NCI-H1417 treated with DMSO at 0.1 percent for 48 hours (cell line): Measurements from ENCODE around the gene CASP8AP2.
"Not testable (repeated sequence)": the region's sequence is repeated elsewhere in the genome, so short reads cannot be mapped to it uniquely, and the experiment has no call there.

Experiments
- DNase-seq: peaks from one replicate; lab custom pipeline; 2025; lab: John Stamatoyannopoulos, UW

Gene CASP8AP2

DNA sequence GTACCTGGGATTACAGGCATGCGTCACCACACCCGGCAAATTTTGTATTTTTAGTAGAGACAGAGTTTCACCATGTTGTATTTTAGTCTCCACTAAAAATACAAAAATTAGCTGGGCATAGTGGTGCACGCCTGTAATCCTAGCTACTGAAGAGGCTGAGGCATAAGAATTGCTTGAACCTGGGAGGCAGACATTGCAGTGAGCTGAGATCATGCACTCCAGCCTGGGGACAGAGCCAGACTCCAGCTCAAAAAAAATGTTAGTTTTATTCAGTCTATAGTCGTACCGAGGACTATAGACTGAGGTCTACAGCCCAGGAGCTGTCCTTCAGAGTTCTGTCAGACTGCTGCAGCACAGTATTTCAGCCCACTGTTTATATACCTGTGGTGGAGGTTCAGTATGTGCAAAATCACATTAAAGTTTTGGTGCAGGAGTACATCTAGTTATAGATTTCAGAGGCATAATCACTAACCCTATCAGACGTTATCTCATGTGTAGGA is 3.6 kb upstream of the CASP8AP2 start:
- no peak for DNase-seq

GRCh38 chr6:89828475-89828987 is 1.1 kb upstream of the CASP8AP2 start:
- not testable (repeated sequence) for DNase-seq

DNA sequence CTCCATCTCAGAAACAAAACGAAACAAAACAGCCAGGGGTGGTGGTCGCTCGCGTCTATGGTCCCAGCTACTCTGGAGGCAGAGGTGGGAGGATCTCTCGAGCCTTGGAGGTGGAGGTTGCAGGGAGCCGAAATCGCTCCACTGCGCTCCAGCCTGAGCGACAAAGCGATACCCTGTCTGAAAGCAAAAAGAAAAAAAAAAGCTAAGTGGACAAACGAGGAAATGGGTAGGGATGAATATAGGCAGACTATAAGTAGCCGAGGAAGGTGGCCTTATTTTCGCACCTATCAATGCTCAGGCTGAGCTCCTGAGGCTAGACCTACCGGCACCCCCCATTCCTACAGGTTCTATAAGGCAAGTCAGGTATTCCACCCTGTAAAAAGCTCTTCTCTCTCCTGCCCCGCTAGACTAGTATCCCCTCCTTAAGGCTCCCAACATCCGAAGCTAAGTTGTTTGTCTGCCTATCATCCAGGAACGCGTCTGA is 650 bp upstream of the CASP8AP2 start:
- no peak for DNase-seq

DNA sequence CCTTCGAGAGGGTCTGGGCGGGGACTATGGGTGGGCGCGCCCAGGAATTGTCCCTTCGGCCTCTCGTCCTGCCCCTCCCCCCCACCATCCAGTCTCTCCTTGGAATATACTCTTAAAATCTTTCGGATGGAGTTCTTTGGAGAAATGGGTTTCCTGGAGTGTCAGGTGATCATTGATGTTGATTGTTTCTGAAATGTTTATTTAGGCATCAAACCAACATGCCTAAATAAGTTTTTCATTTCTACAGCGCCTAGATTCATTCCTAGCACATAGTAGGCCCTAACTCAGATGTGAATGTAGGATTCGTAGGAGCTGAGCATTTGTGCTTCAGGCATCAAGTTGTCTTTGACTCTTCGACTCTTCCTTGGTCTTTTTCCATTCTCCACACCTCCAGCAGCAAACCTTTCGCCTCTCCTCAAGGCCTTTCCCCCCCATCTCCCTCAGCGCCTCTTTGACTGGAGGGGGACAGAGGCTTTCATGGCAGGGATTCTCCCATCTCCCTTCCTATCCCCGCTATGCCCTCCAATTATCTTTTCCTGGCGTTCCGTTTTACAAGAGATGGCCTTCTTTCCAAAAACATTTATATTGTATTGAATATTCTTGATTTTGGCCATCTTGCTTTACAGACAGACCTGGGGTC is 610 bp downstream of the CASP8AP2 start:
- no peak for DNase-seq

DNA sequence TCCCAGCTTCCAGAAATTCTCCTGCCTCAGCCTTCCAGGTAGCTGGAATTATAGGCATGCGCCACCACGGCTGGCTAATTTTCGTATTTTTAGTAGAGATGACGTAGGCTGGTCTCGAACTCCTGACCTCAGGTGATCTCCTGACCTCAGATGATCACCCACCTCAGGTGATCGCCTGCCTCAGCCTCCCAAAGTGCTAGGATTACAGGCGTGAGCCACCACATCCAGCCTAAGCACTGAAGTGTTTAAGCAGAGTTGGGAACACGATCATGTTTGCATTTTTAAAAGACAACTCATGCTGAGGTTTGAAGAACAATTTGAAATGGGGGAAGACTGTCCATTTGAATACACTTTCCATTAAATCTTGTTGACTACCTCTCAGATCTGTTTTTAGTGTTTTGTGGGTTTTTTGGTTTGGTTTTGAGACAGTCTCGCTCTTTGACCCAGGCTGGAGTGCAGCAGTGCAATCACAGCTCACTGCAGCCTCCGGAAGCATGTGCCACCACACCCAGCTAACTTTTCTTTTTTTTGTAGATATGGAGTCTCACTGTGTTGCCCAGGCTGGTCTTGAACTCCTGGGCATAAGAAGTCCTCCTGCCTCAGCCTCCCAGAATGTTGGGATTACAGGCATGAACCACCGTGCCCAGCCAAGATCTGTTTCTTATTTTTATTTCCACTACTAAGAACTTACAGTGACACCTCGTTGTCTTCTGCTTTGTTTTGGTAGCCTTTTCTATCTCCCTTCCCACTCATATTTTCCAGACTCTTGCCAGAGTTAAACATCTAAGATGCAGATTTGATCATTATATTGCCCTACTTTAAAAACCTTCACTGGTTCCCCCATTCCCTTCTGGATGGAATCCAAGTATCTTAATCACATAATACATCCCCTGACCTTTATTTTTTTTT is 5.5 kb downstream of the CASP8AP2 start:
- DNase-seq, result no peak

GRCh38 chr6:89836639-89837222 is 7.1 kb downstream of the CASP8AP2 start:
- DNase-seq, result no peak

GRCh38 chr6:89840538-89840937 is 10.9 kb downstream of the CASP8AP2 start:
- DNase-seq, result no peak

DNA sequence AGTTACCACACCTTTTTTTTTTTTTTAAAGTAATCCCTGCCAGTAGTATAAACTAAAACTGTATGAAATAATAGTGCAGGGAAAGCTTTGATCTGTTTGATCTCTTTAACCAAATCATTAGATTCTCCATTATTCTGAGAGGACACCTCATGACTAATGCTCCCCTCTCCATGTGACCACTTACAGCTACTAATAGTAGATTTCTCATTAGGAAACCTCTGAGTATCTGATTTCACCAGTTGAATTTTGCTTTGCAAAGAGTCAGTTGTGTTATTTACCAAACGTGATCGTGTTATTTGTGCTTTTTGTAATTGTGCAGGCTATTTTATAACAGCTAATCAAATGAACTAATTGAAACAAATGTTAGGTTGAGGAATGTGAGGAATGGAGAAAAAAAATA is 12.5 kb downstream of the CASP8AP2 start:
- DNase-seq, result no peak

DNA sequence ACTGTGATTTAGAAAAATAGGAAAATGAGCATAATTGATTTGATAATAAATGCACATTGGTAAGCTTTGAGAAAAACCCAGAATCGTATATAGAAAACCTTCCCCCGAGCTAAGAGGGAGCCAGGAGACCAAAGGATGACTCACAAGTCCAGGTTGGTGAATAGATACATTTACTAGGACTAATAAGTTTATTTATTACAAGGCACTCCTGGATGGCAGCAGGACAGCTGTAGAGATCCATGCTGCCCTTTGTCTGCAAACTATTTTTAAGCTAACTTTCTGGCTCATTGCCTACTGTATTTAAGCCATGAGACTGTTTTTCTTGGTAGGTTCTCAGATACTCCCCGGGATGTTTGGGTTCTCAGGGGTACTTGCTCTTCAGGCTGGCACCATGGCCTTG is 13.4 kb downstream of the CASP8AP2 start:
- no peak for DNase-seq

DNA sequence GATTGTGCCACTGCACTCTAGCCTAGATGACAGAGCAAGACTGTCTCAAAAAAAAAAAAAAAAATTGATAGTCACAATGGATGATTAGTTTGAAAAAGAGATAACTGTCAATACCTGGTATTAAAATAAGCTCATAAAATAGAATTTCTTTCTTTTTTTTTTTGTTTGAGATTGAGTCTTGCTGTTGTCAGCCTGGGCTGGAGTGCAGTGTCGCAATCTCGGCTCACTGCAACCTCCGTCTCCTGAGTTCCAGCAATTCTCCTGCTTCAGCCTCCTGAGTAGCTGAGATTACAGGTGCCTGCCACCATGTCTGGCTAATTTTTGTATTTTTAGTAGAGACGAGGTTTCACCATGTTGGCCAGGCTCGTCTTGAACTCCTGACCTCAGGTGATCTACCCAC is 17.8 kb downstream of the CASP8AP2 start:
- DNase-seq, result not testable (repeated sequence)

DNA sequence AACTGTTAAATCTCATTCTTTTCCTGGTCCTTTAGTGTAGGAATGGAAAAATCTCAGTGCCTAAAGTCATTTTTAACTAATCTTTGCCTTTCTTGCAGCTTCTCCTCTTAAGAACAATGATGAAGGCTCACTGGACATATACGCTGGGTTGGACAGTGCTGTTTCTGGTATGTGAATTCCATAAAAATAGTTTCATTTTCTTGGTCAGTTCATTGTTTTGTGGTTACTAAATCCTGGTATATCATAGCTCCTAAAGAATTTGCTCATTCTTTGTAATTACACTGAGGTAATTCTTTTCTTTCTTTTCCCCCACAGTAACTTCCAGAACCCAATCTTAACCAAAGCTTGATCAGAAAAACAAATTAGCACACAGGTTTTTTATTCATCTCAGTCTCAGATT is 23.4 kb downstream of the CASP8AP2 start:
- no peak for DNase-seq

DNA sequence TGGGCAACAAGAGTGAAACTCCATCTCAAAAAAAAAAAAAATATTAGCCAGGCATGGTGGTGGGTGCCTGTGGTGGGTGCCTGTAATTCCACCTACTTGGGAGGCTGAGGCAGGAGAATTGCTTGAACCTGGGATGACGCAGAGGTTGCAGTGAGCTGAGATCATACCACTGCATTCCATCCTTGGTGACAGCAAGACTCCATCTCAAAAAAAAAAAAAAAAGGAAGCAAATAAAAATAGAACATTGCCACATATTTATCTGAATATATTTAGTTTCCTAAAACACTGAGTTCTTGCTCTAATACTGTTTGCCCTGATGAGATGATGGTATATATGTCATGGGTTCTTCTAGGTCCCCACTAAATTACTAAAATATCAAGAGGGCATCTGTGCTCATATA is 28.4 kb downstream of the CASP8AP2 start:
- DNase-seq, result no peak

- DNase-seq, result no peak
These were observed 30.1 kb downstream of the CASP8AP2 start for GRCh38 chr6:89859744-89860143.

GRCh38 chr6:89862273-89862672 is 32.6 kb downstream of the CASP8AP2 start:
- no peak for DNase-seq

GRCh38 chr6:89862698-89863097 is 33.0 kb downstream of the CASP8AP2 start:
- DNase-seq, result no peak

GRCh38 chr6:89866024-89866678 is 36.5 kb downstream of the CASP8AP2 start:
- no peak for DNase-seq

- no peak for DNase-seq
These were observed 44.0 kb downstream of the CASP8AP2 start for GRCh38 chr6:89873721-89874120.

DNA sequence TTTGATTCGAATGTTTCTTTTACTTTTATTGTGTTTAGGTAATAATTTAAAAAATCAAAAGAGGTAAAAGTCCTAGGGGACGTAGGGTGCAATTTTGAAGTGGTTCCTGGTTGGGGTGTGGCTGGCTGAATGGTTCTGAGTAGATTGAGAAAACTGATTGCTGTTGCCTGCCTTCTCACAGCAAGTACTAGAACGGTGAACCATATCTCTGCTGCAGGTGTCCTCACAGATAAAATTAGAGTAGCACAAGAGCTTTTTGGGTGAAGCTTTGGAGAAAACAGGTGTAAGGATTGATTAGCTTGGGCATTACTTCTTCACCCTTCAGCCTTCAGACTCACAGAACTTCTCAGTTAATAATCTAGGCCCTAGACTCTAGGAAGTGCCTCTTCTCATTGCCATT is 44.8 kb downstream of the CASP8AP2 start:
- no peak for DNase-seq

DNA sequence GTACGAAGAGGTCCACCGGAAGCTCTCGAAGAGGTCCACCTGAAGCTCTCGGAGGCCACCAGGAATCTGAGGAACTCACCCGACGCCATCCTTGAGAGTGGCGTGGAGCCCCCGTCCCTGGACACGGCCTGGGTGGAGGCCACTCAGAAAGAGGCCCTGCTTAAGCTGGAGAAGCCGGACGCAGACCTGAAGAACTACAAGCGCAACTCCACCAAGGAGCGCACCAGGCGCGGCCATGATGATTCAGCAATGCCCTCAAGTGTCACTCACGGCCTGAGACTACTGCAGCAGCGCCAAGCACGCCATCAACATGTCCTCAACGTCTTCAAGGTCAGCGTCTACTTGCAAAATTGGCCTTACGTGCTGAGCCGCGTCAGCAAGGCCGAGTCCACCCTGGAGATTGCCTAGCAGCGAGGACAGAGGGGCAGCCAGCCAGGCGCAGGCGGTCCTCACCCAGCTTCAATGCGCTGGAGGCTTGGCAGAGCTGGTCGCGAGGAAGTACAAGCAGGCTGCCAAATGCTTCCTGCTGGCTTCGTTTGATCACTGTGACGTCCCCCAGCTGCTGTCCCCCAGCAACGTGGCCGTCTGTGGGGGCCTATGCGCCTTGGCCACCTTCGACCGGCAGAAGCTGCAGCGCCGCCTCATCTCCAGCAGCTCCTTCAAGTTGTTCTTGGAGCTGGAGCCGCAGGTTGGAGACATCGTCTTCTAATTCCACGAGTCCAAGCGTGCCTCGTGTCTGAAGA is 56.9 kb downstream of the CASP8AP2 start:
- DNase-seq, result no peak

DNA sequence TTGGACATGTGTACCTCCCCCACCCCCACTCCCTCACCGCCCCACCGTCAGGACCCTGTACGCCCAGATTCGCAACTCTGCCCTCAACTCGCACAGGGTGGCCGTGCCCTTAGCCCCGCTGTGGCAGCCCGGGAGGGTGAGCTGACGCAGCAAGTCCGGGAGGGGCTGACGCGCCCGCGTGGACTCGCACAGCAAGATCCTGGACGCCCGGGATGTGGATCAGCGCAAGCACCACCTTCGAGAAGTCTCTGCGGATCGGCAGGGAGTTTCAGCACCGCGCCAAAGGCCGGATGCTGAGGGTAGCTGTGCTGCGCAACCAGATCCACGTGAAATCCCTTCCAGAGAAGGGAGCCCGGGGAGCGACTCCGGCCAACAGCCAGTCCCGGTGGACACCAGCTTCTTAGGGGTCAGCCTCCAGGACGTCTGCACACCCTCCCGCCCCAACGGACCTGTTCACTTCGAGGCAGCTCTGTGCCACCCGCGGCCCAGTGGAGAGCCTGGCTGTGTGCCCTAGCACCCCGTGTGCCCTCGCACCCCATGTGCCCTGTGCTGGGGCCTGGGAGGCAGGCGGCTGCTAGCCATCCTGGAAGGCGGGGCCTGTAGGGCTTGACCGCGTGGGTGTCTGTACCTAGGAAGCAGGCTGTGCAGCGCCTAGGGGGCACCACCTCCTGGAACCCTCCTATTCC is 57.9 kb downstream of the CASP8AP2 start:
- DNase-seq, result no peak

GRCh38 chr6:89888138-89888514 is 58.4 kb downstream of the CASP8AP2 start:
- DNase-seq, result no peak
